Smooth muscle cell (in vitro differentiated cells): Measurements from ENCODE around the gene COA5. TPM values are rescaled to one million over a fixed set of nuclear protein-coding genes. Genes with fewer than 3 reads are reported as not detected.

ENCODE experiments used
- DNase-seq: peaks from one replicate; lab custom pipeline; 2025; ENCODE audit not compliant: unreplicated experiment; lab: John Stamatoyannopoulos, UW
- H2AFZ ChIP-seq: fragments of 200-600 bp; sonication (generic); 2 replicates; pipeline ENCODE4 v1.6.0; 2016; ENCODE audit warnings: antibody characterized with exemption, low read depth, mild to moderate bottlenecking
- H3F3A ChIP-seq: fragments of 200-600 bp; sonication (generic); 2 replicates; pipeline ENCODE4 v1.6.0; 2017; ENCODE audit warnings: antibody characterized with exemption, low read depth
- H3K27ac ChIP-seq: fragments of 200-600 bp; sonication (generic); 2 replicates; pipeline ENCODE4 v1.5.1; 2016; ENCODE audit warnings: low read depth, mild to moderate bottlenecking
- H3K27me3 ChIP-seq: fragments of 200-600 bp; sonication (generic); 2 replicates; pipeline ENCODE4 v1.6.1; 2016; ENCODE audit warnings: low read depth, mild to moderate bottlenecking
- H3K36me3 ChIP-seq: fragments of 200-600 bp; sonication (generic); 2 replicates; pipeline ENCODE4 v1.5.1; 2016; ENCODE audit warnings: low read depth
- H3K4me1 ChIP-seq: fragments of 200-600 bp; sonication (generic); 2 replicates; pipeline ENCODE4 v1.5.1; 2016; ENCODE audit warnings: low read depth
- H3K4me2 ChIP-seq: fragments of 200-600 bp; sonication (generic); 2 replicates; pipeline ENCODE4 v1.6.0; 2016; ENCODE audit warnings: mild to moderate bottlenecking
- H3K4me3 ChIP-seq: fragments of 200-600 bp; sonication (generic); 2 replicates; pipeline ENCODE4 v1.5.1; 2016; ENCODE audit warnings: mild to moderate bottlenecking
- H3K79me2 ChIP-seq: fragments of 200-600 bp; sonication (generic); 2 replicates; pipeline ENCODE4 v1.6.0; 2016; ENCODE audit warnings: low read depth, mild to moderate bottlenecking
- H3K9ac ChIP-seq: fragments of 200-600 bp; sonication (generic); 2 replicates; pipeline ENCODE4 v1.6.0; 2016; ENCODE audit warnings: low read depth
- H3K9me3 ChIP-seq: fragments of 200-600 bp; sonication (generic); replicated peaks from 2 replicates; pipeline ENCODE4 v1.5.1; 2016; ENCODE audit warnings: low read depth
- H4K20me1 ChIP-seq: fragments of 200-600 bp; sonication (generic); 2 replicates; pipeline ENCODE4 v1.6.0; 2016; ENCODE audit warnings: low read depth
- CTCF ChIP-seq: fragments of 200-600 bp; sonication (generic); IDR thresholded peaks from 2 replicates; pipeline ENCODE4 v1.5.1; 2017; ENCODE audit warnings: borderline replicate concordance, mild to moderate bottlenecking, antibody characterized with exemption; ENCODE audit not compliant: insufficient read depth, poor library complexity, severe bottlenecking
- WGBS: methylation state at CpG from one replicate; pipeline ENCODE4 v1.1.7; 2016; ENCODE audit warnings: low lambda C conversion rate; 5-methylcytosine and 5-hydroxymethylcytosine counted together
- polyA plus RNA-seq: library from polyadenylated mRNA; unstranded; fragments of >200 nt; fragmentation: Nextera tagmentation; extraction: Ambion mirVana; gene quantifications from 2 replicates; pipeline ENCODE4 v1.2.1, GENCODE V29; 2016
- total RNA-seq: library from RNA; depleted of rRNA; stranded (reverse); fragments of >200 nt; gene quantifications from 2 replicates; pipeline ENCODE4 v1.2.3, GENCODE V29; 2014

Gene COA5
- total and polyA plus RNA-seq, 2 experiments from 2014 or later: 20.1 to 27.8 TPM

GRCh38 chr2:98615481-98615880, 7.2 kb upstream of the COA5 start:
- Histone ChIP-seq H3K9me3 (no peaks in the 10 kb centered on the region), H3K9ac (no peak overlapping the region), H3F3A (peaks cover 8% of the 10 kb centered on the region), H3K79me2 (peaks cover 12% of the 10 kb centered on the region), H3K4me1 (peaks cover 3% of the 10 kb centered on the region), H4K20me1 (peaks cover 17% of the 10 kb centered on the region), H2AFZ (no peak overlapping the region), H3K4me3 (no peak overlapping the region), H3K27ac (no peak overlapping the region), H3K4me2 (no peak overlapping the region), H3K36me3 (peaks cover 19% of the 10 kb centered on the region), H3K27me3 (no peaks in the 10 kb centered on the region)
- TF ChIP-seq CTCF: no peak
- 93% methylated on average over 5 of the region's 5 CpGs for WGBS
- DNase-seq: no peak

- TF ChIP-seq CTCF: no peak
- peaks cover 8% of the 10 kb centered on the region for H3F3A ChIP-seq
- 98% methylated on average over 9 of the region's 9 CpGs for WGBS
- no peak overlapping the region for H3K4me2 ChIP-seq
- no peak overlapping the region for H3K4me3 ChIP-seq
- H3K4me1 ChIP-seq: peaks cover 15% of the 10 kb centered on the region
- no peak overlapping the region for H2AFZ ChIP-seq
- H3K79me2 ChIP-seq: peaks cover 25% of the 10 kb centered on the region
- H3K27me3 ChIP-seq: no peaks in the 10 kb centered on the region
- no peak for DNase-seq
- no peaks in the 10 kb centered on the region for H3K9me3 ChIP-seq
- no peak overlapping the region for H3K9ac ChIP-seq
- no peak overlapping the region for H3K27ac ChIP-seq
- H4K20me1 ChIP-seq: peaks cover 17% of the 10 kb centered on the region
- peaks cover 19% of the 10 kb centered on the region for H3K36me3 ChIP-seq
These were observed 5.9 kb upstream of the COA5 start for GRCh38 chr2:98614024-98614739.

- no peak for TF ChIP-seq CTCF
These were observed 771 bp upstream of the COA5 start for GRCh38 chr2:98608962-98609604.

More at GRCh38 chr2:98608962-98609604, 771 bp upstream of the COA5 start:
- peaks cover 54% of the 10 kb centered on the region for H3K79me2 ChIP-seq
- peak overlapping the region; percentile 89 for H3K4me3 ChIP-seq
- H3K27me3 ChIP-seq: no peaks in the 10 kb centered on the region
- H3F3A ChIP-seq: peaks cover 4% of the 10 kb centered on the region
- peak overlapping the region; percentile 61 for H2AFZ ChIP-seq
- H3K4me1 ChIP-seq: peaks cover 23% of the 10 kb centered on the region
- DNase-seq: no peak
- H3K27ac ChIP-seq: peak overlapping the region; percentile 97
- H3K4me2 ChIP-seq: peak overlapping the region; percentile 94
- peaks cover 3% of the 10 kb centered on the region for H4K20me1 ChIP-seq
- peaks cover 6% of the 10 kb centered on the region for H3K36me3 ChIP-seq
- no peaks in the 10 kb centered on the region for H3K9me3 ChIP-seq
- H3K9ac ChIP-seq: peak overlapping the region; percentile 99
- 3% methylated on average over 29 of the region's 29 CpGs for WGBS
